Stimulated activated CD4-positive, alpha-beta T cell treated with anti-CD3 and anti-CD28 coated beads, Interleukin-2, amount 100 ng/mL, for 4 hours (primary cell): Measurements from ENCODE around the gene CPNE4.

Source experiments
- DNase-seq: peaks from one replicate; pipeline ENCODE4 v3.0.0-alpha.2; 2020; ENCODE audit warnings: low read depth

The CPNE4 gene

DNA sequence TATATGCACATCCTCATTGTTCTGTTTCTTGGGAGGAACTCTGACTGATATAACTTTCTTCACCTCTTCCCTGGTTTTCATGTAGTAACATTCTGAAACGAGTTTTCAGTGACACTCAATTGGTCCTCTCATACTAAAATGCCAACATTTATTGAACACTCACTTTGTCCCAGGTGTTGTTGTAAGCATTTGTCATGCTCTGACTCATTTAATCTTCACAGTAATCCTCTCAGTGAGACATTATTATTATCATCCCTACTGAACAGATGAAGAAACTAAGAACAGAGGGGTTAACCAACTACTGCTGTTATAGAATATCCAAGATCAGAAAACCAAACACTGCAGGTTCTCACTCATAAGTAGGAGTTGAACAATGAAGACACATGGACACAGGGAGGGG, 437.9 kb downstream of the CPNE4 start:
- no peak for DNase-seq

DNA sequence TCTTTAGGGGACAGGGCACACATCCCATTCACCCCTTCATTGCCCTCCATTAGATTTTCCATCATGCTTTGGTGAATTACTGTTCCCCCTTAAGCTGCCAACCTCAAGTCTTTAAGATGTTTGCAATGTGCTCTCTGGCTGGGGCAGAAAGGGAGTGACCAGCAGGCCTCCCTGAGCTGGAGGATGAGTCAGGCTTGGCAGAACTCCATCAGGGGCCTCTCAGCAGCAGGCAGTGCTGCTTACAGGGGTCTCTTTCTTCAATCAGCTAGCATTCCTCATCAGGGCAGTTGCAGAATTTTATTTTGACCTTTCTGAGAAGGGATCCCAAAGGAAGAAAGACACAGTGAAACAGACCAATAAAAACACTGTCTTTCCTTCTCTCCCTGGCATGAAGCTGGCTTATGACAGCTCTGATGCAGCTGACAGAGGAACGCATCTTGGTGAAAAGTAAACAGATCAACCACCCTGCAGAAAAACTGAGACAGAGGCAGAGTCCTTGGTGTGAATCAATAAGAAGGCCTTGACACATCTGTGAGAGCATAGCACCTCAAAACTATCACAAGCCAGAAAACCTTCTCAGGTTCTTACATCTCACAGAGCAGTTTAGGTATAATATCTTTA, 443.3 kb downstream of the CPNE4 start:
- no peak for DNase-seq

DNA sequence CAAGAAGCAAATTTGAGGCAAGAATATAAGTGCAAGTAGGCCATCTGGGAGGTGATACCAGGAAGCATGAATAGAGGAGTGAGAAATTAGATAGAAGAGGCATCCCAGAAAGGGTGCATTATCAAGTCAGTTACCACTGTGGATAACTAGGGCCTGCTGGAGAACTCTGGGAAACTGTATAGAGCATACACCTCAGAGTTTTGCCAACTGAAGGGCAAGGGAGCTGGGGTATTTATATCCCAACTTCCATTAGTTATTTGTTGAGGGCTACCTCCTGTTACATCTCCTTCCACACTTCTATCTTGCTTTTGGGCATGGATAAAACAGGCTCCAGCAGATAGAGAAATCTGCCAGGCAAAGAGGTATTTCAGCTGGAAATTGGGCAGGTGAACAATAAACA, 448.5 kb downstream of the CPNE4 start:
- no peak for DNase-seq

DNA sequence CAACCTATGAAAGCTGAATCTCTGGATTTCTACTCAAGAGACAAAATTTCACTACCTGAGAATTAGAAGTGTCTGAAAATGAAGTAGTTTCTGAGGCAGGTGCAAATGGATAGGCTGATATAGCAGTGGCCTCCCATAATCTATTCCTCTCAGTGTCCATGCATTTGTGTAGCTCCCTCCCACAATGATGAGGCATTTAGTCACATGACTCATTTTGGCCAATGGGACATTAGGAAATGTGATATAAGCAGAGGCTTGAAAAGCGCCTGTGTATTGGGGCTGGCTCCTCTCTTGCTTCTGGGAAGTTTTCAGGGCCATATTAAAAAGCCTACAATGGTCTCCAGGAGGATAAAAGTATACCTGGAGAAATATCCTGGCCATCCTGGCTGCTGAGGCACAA, 452.4 kb downstream of the CPNE4 start:
- DNase-seq: no peak

DNA sequence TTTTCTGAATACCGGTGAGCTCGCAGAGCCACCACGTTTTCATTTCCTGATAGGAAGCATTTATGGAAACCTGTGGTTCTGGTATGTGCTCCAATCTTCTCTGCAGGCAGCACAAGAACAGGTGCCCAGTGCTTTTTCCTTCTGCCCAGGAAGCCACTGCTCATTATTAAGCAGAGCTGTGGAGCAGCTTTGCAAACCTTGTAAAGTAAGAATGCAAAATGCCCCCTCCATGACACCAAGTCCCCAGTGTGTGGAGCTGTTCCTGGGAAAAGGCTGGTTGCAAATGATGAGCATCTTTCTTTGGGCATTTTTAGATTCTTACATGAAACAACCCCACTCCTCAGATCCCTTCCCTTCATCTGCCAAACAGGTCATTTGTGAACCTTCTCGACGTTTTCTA, 466.4 kb downstream of the CPNE4 start:
- no peak for DNase-seq

DNA sequence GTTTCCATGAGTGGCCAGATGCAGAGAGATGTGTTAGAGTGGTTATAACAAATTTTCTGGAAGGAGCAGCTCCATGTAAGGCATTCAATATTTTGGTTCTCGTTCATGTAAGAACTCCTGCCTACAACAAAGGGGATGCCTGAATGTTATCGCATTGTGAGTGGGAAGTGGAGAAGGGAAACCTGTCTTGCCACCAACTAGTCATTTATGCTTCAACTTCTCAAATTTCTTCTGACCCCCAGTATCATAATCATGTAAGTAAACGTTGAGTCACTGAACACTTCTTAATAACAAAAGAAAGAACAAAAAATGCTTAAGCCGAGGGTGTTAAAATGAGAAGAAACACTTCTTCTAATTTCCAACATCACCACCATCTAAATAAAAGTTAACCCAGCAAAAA, 470.0 kb downstream of the CPNE4 start:
- DNase-seq: no peak

DNA sequence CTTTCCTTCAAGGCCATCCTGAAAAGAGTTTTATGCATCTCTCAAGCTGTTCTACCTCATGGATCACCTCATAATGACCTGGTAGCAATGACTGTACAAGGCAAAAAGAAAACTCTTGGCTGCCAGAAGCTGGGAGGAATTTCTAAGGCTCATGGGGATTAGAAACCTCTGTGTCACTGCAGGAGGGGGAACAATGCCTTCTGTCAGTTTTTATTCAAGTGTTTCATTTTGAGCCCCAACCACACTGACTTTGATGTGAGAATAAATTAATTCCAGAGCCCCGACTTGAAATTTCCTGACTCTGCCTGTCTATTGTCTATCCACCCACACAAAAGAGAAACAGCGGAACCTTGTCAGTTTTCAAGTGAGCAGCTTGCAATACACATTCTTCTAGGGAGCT, 473.3 kb downstream of the CPNE4 start:
- no peak for DNase-seq

DNA sequence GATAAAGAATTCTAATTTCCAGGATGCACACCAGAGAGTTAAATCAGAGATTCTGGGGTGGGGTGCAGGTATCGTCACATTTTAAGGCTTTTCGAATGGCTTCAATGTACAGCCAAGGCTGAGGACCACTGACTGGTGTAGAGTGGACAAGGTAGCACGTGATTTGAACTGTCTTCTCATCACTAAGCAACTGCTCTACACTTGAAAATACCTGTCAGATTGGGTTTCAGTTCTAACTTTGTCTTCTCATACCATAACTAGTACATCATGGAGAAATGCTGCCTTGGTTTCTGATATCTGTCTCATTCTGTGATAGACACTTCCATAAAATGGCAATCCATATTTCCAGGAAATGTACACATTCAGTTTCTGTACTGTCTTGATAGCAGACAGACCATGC, 474.0 kb downstream of the CPNE4 start:
- DNase-seq: no peak

DNA sequence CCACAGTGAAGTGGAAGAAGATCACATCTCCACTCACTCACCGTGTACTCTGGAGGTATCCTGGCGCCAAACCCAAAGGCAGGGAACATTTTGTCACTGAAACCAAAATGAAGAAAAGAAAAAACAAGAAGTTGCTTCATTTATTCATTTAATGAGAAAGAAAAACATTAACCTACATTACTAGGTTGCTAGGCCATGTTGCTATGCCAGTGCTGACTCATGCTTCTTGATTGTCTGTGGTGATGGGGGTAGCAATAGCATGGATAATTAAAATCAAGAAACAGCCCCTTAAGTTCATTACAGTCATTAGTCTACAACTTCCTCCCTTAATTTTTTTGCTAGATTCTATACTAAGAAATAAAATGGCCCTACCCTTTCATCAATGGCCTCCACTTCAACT, 479.4 kb downstream of the CPNE4 start:
- no peak for DNase-seq

DNA sequence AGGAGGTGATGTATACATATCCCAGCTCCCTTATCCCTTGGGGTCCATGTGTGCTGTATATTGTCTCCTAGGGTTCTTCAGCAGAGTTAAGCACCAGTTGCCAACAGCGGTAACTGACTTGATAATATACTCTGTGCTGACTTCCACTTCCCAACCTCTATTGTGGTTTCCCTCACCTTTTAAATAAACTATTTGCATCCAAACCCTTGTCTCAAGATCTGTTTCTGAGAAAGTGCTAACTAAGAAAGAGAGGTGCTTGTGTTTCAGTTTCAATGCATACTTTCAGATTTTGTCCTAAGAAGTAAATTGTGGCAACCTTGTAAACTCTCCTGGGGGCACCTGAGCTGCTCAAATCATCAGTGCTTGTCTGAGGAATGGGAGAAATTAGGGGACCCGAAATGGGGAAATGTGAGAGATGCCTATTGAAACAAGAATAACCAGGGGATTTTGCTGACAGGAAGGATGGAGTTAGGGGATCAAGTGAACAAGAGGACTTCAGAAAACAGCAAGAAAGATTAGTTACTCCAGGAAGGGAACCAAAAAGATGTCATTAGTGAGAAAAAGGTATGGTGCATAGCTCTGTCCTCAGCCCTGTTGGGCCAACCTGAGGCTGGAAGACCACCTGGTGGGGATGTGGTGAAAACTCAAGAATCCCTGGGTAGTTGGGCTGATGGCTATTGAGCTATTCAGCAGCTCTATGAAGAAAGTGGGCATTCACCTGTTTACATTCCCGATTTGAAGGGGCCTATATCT, 481.1 kb downstream of the CPNE4 start:
- no peak for DNase-seq

DNA sequence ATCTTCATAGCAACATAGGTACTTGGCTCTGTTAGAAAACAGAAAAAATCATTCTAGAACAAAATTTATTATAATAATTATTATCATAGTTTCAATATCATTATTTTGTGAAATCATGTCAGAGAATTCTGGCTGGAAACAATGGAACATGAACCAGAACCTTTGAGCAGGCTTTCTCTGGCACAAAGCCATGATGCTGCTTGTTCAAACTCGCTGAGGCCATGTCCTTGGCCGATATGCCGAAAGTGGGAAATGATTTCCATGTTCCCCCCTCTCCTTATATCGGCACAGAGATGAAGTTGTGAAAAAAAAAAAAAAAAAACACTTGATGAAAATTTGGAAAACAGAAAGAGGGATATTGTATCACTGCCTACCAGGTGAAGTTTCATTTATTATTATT, 483.1 kb downstream of the CPNE4 start:
- no peak for DNase-seq

DNA sequence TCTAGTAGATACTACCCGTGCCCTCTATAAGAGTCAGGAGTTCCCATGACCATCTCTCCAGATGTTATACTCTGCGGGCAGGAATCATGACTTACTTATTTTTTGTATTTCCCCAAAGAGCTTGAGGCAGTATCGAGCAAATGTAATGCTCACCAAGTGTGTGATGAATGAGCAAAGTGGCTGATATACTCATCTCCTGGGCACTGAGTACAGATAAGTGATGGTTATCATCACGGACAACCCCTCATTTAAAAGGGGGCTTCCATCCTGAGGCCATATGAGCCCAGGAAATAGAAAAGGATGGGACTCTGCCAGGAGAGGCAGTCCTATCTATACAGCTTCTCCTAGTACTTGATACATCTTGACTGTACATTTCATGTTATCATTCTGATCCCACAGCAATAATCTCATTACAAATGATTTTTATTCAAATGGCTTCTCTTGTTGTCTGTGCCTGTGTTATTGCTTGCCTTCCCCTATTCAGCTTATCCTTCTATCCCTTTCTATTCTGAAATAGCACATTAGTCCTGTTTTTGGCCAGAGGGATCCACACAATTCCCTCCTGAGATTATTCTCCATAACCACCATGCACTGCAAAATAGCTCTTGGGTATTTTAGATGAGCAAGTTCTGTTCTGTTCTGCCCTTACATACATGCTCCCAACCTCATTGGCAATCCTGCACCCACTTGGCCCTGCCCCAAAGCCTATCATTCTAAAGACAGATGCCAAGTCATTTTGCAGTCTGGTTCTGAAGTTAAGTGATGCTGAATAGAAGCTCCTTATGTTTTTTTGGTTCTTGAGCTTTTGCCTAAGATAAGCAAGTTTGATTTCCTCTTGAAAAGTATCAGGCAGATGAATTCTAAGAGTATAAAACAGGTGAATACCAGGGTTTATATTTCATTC, 484.0 kb downstream of the CPNE4 start:
- no peak for DNase-seq

DNA sequence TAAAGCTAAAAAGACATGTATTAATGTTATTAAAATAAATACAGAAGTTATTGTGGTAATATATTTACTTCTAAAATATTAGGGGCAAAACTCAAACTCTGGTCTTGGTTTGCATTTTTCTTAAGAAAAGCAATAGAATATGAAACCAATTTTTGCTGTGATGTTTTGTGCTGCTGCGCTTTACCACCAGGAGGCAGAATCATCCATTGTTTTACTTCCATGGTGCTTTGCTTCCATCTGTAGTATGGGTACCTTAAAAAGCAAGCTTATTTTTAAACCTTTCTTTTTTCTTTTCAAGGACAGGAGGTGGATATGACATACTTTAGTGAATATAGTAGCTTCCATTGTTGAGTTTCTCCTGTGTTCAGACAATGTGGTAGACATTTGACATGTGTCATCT, 485.5 kb downstream of the CPNE4 start:
- DNase-seq: no peak

DNA sequence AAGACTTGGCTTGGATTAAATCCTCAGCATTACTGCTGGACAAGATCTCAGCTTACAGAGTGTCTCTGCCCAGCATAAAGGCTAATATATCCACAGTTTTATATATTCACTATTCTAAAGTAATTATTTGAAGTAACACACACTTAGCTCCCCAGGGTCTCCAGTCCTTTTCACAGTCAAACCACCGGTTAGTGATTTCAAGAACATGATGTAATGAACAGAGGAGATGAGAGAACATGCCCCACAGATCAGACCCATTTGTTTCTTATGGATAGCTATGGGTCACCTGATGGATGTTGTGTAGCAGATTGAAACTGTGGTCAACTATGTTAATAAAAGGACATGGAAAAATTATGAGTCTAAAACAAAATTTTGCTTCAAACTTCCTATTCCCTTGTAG, 487.2 kb downstream of the CPNE4 start:
- DNase-seq: no peak

DNA sequence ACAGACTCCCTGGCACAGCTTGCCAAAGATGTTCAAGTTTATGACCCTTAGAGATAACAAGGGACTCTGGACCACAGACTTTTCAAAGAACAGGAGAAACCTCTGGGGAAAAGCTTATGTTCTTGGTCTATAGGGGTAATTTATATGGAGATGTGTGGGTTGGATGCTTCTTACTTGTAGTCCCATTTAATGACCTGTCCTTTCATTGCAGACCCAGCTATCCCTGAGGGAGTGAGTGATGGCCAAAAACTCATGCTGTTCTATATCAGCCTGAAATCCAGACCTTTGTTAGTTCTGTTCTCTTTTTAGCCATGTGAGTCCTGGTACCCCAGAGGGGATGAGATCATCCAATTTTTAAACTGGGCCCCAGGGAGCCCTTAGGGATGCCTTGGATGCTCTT, 488.4 kb downstream of the CPNE4 start:
- DNase-seq: no peak

DNA sequence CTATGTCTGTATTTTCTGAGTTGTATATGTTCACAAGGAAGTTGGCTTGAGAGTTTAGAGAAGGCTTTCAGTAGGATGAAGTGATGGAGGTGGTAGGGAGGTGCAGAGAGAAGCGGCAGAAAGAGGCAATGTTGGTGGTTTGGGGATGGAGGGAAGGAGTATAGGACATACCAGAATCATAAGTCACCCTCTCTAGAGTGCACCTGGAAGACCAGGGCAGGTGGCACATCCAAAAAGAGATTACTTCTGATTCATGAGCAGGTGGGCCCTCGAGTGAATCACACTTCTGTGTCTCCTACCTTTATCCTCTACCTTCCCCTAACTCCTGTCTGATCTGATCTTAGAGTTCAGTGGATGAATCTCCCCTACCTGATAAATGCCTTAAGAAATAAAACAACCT, 490.3 kb downstream of the CPNE4 start:
- no peak for DNase-seq

DNA sequence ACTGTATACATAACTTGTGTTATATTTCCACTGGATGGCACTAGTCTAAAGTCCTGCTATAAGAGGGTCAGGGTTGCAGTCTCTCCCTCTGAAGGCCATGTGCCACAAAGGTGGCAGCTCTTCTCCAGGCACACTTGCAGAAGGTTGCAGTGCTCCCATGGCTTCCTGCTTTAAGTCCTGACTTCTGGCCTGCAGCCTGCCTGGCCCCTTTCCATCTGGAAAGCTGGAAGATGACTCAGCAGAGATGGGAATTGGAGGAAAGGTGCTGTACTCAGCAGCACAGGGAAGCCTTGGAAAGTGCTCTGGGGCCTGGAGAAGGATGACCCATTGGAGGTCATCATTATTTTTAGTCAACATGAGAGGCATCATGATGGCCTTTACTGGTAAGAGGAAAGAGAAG, 491.1 kb downstream of the CPNE4 start:
- DNase-seq: no peak

DNA sequence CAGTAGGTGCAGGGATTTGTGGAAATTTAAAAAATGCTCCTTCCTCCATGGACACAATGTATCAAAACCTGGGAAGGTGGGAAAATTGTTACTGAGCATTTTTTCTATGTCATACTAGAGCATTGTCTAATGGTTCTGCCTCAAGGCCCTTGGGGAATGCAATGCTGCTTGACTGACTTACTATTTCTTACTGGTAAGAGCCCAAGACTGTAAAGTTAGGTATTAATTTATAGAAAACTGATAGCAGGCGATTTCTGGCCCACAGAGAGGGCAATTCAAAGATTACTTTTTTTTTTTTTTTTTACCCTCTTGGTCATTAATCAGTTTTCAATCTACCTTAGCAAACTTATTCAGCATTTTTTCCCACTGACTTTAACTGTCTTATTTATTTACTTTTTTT, 493.5 kb downstream of the CPNE4 start:
- DNase-seq: no peak

DNA sequence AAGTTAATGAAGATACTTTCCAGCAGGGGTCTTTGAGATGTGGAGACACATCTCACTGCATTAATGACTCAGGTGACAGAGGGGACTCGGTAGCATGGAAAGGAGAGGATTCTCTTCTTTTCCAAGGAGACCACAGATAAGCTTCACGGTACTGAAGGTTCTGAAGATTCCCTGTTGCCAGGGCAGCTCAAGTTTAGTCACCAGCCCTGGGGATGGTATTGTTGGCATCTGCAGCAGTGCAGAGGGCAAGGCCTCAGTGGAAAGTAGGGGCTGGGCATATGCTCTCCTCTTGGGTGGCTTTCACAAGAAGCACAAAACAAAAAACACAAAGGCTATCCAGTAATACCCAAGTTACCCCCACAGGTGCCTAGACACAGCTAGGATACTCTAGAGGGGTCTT, 494.0 kb downstream of the CPNE4 start:
- no peak for DNase-seq

DNA sequence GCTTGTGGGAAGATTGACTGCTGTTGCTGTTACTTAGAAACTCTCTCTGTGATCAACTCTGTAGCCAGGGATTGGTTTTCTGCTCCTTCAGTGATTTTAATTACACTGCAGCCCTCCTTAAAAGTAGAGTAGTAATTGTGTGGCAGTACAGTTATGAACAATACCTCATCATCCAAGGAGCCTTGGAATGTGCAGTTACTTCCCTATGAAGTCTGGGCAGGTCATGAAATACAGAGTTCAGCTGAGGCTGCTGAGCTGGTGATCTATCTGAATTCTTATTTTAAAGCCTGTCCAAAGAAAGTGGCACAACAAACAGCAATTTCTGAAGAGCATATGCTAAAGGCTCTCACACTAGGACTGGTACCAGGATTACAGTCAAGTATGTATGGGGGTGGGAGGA, 494.7 kb downstream of the CPNE4 start:
- no peak for DNase-seq

DNA sequence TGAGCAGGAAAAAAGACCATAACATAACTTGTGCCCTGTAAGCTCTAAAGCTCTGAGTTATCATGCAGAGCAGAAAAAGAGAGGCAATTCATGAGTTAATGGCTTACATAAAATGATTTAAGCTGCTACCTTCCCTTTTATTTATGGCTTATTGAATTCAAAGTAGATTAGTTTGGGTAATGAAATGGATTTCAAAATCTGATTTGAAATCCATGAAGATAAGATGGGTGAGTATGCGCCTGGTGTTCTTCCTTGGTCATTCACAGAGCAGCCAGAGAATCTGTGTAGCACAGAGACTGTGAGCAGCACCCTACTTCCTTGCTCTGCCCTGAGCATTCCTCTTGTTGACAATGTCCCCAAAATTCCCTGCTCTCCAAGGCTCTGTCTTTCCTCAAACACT, 495.8 kb downstream of the CPNE4 start:
- no peak for DNase-seq

DNA sequence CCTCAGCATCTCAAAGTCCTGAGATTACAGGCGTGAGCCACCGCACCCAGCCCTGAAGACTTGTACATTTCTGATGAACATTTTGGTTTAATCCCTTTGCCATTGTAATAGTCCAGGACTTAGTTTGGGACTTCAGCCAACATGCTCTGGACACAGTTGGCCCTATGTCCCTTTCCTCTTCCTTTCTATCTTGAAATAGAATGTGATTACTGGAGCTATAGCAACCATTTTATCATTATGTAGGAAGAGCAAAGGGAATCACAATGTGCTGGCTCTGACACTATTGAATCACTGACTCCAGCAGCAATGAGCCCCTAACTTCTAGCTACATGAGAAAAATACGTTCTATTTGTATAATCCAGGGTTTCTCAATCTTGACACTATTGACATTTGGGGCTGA, 497.3 kb downstream of the CPNE4 start:
- no peak for DNase-seq

DNA sequence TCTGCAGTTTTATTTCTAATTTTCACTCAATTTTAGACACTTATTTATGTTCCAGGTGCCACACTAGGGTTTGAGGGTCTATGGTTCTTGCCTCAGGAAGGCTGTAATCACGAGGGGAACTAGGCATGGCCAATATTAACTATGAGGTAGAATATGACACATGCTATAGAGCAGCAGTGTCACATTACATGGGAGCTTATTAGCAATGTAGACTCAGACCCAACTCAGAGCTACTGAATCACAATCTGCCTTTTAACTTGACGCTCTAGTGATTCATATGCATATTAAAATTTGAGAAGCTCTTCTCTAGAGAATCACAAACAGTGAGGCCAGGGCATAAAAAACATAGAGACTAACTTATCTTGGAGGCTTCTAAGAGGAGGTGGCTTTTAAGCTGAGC, 499.2 kb downstream of the CPNE4 start:
- no peak for DNase-seq
